Occipital lobe (tissue), 2 donors: ENCODE measurements around the gene TDRD7. TPM values are rescaled to one million over a fixed set of nuclear protein-coding genes. Genes with fewer than 3 reads are reported as not detected.

Experiments
- DNase-seq: peaks from one replicate; lab custom pipeline; 2025; lab: John Stamatoyannopoulos, UW
- total RNA-seq: library from RNA; depleted of rRNA; stranded (reverse); fragments of >200 nt; gene quantifications from one replicate; pipeline ENCODE4 v1.2.3, GENCODE V29; 2014

TDRD7 gene, protein sequence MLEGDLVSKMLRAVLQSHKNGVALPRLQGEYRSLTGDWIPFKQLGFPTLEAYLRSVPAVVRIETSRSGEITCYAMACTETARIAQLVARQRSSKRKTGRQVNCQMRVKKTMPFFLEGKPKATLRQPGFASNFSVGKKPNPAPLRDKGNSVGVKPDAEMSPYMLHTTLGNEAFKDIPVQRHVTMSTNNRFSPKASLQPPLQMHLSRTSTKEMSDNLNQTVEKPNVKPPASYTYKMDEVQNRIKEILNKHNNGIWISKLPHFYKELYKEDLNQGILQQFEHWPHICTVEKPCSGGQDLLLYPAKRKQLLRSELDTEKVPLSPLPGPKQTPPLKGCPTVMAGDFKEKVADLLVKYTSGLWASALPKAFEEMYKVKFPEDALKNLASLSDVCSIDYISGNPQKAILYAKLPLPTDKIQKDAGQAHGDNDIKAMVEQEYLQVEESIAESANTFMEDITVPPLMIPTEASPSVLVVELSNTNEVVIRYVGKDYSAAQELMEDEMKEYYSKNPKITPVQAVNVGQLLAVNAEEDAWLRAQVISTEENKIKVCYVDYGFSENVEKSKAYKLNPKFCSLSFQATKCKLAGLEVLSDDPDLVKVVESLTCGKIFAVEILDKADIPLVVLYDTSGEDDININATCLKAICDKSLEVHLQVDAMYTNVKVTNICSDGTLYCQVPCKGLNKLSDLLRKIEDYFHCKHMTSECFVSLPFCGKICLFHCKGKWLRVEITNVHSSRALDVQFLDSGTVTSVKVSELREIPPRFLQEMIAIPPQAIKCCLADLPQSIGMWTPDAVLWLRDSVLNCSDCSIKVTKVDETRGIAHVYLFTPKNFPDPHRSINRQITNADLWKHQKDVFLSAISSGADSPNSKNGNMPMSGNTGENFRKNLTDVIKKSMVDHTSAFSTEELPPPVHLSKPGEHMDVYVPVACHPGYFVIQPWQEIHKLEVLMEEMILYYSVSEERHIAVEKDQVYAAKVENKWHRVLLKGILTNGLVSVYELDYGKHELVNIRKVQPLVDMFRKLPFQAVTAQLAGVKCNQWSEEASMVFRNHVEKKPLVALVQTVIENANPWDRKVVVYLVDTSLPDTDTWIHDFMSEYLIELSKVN
- total RNA-seq: 33.2 TPM

DNA sequence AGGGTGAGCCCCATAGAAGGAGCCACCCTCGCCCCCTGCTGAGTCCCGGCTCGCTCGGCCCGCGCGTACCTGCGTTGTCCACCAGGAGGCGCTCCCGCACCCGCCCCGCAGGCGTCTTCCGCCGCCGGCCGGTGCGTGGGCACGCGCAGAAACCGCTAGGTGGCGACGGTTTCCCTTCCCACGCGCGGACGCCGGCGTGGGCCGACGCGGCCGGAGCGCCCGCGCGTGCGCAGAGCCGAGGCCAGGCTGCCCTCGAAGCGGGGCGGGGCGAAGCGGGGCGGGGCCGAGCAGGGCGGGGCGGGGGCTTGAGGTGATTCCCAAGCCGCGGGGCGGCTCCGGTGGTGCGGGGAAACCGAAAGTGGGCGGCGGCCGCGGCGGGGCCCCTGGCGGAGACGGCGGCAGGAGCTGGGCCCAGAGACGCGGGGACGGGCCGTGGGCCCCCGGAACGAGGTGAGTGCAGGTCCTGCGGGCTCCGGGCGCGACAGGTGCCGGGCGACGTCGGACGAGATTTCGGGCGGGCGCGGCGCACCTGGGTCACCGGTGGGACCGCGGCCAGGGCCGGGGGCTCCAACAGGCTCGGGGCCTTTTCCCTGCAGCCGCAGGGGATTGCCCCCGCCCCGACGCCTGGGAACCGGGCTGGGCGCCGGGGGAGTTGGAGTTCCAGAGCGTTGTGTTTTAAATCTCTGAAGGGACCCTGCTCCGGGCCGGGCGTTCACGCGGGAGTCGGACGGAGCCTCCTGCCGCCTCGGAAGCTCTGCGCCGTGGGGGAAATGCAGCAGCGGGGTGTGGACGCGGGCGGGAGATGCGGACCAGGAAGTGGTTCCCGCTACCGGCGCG lies at the start of gene TDRD7:
Gene TDRD7 (plus strand): TSS at position 308 of the 837 bp plus-strand sequence. CDS start 16,370 bp downstream, outside the sequence.
- DNase-seq: peak; percentile 72

DNA sequence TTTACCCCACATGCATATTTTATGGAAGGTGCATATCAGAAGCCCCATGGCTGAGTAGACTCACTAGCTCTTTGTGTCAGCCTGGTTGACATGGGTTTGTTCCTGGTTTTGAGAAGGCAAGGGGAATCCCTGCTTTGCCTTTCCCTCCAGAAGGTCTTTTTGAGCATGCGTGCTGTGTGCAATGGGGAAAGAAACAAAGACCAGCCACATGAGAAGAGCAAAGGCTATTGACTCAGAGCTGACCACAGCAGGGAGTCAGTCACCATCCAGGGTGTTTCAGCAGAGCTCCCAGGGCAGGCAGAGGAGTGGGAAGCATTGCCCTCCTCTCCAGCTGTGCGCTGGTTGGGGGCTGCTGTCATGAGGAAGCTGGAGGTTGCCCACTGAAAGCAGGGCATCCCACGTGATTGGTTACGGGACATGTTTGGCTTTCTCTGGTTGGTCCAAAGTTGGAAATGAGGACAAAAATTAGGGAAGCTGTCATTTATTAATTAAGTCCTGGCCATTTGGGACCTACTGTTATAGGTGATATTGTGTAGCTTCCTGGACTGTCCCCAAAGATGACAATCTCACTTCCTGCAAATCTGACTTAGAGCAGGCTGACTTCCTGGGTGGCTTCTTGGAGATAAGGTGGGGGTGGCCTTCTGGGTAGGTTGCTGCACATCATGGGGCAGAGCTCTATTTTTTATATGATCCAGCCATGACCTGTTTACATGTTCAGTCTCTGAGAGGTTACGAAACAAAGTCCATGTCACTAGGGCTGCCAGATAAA lies 48.9 kb upstream of the TDRD7 start:
- no peak for DNase-seq

DNA sequence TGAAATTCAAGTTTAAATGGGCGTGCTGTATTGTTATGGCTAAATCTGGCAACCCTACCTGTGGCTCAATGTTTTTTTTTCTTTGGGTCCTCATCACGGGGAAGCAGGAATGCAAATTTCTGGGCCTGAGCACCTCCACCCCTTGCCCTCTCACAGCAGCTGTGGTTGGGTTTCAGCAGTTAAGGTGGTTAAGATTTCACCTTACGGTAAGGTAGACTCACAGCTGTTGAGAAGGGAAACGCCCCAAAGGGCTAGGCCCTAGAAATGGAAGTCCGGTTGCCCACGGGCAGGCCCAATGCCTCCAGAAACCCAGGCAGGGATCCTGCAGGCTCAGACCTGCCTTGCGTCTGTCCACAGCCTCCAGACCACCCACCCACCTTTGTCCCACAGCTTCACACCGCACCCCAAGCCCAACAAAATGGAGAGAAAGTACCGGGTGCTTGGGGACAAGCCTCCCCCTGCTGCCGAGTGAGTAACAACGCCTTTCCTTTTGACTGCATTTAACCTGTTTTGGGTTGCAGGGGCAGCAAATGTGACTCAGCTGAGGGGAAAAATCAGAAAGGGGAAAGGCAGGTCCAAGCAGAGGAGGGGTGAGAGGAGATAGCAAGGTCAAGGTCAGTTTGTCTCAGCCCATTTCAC lies 48.1 kb upstream of the TDRD7 start:
- DNase-seq: no peak

GRCh38 chr9:97364769-97365490 lies 47.0 kb upstream of the TDRD7 start:
- no peak for DNase-seq

DNA sequence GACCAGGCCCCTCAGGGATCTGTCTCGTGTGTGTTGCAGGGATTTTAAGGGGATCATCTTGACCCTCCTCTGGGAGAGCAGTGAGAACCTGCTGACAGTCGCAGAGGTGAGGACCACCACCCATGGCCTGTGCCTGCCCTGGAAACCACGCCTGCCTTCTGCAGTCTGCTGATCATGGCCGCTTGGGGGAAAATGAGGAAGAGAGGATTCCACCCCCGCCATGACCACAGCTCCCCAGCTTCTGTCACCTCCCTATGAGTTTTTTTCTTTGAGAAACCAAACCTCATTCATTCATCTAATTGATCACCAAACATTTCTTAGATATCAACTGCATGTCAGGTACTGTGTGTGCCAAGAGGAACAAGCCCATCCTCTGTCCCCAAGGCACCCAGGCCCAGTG lies 46.3 kb upstream of the TDRD7 start:
- no peak for DNase-seq

- no peak for DNase-seq
These were observed 45.4 kb upstream of the TDRD7 start for GRCh38 chr9:97366476-97366875.

DNA sequence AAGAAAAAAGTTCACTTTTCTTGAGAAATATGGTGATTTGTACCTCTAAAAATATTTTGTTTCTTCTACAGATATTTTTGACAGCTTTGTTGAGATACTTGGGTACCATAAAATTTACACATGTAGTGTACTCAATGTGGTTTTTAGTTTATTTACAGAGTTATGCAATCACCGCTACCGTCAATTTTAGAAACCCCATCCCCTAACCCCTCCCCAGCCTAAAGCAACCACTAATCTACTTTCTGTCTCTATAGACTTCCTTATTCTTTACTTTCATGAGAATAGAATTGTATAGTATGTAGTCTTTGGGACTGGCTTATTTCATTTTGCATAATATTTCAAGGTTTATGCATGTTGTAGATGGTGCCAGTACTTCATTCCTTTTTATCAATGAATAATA lies 45.0 kb upstream of the TDRD7 start:
- DNase-seq: no peak

DNA sequence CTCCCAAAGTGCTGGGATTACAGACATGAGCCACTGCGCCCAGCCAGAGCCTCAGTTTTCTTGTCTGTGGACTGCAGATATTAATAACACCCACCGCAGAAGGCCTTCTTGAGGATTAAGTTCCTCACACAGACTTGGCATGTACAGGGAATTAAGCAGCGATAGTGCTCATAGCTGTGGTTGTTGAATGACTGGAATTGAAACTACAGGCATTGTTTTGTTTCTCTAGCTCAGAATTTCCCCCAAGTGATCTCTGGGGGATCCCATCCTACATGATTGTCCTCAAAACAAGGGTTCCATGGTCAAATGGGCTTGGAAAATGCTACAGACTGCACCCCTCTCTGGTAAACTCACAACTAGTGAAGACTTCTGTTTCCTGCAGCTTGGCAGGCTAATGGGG lies 44.2 kb upstream of the TDRD7 start:
- DNase-seq: no peak

GRCh38 chr9:97368964-97369363 lies 42.9 kb upstream of the TDRD7 start:
- no peak for DNase-seq

DNA sequence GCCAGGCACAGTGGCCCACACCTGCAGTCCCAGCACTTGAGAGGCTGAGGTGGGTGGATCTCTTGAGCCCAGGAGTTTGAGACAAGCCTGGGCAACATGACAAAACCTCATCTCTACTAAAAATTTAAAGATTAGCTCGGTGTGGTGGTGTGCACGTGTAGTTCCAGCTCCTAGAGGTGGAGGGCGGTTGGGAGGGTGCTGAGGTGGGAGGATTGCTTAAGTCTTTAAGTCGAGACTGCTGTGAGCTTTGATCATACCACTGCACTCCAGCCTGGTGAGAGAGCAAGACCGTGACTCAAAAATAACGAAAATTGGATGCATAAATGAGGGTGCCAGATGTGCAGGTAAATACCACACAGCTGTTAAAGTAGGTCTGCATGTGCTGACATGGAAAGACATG lies 39.3 kb upstream of the TDRD7 start:
- DNase-seq: no peak

- no peak for DNase-seq
These were observed 38.6 kb upstream of the TDRD7 start for GRCh38 chr9:97373331-97373730.

- DNase-seq: no peak
These were observed 37.1 kb upstream of the TDRD7 start for GRCh38 chr9:97374811-97375210.

DNA sequence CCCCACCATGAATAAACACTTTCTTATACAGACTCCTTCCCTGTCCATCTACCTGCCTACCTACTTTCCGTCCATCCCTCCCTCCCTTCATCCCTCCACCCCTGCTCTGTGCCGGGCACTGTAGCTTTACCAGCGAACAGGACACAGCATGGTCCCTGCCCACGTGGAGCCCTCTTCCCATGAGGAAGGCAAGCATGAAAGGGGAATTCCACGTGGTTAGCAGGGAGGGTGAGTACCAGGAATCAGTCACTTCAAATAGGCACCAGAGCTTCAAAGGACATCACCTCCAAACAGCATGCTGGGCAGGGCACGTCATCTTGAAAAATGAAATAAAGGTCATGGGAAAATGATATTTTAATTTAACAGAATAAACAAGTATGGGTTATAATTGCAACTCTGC lies 35.0 kb upstream of the TDRD7 start:
- DNase-seq: no peak

- no peak for DNase-seq
These were observed 29.7 kb upstream of the TDRD7 start for GRCh38 chr9:97382099-97382718.

DNA sequence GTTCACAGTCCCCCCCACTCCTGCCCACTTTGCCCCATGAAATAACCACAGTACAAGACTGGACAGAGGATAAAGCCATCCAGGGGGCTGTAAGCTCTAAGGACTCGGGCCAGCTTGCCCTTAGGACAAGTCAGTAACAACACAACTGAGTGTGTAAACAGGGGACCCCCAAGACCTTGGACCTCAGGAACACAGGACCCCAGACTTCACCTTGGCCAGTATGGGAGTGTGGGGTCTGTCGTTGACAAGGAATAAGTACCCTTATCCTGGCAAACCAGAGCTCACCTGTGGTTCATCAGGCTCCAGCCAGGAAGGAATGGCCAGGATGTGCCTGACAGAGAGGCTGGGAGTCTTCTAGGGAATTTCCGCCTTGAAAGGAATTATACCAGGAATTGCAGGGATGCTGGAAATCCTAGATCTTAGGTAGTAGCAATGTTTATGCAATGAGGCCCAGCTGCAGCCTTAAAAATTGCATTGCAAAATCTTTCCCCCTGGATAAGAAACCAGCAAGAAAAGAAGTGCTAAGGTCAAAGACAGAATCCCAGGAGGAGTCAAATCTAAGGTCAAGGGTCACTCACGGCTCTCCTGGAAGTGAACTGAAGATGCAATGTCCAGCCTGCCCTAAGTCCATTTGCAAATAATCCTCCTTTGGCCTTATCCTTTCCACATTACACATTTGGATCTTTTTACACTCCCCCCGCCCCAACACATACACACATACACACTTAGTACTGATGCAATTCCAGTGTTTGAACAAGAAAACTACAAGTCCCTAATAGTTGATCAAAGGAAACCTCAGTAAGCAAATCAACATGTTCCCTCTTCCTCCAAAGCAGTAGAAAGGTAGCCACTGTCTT lies 27.3 kb upstream of the TDRD7 start:
- no peak for DNase-seq

DNA sequence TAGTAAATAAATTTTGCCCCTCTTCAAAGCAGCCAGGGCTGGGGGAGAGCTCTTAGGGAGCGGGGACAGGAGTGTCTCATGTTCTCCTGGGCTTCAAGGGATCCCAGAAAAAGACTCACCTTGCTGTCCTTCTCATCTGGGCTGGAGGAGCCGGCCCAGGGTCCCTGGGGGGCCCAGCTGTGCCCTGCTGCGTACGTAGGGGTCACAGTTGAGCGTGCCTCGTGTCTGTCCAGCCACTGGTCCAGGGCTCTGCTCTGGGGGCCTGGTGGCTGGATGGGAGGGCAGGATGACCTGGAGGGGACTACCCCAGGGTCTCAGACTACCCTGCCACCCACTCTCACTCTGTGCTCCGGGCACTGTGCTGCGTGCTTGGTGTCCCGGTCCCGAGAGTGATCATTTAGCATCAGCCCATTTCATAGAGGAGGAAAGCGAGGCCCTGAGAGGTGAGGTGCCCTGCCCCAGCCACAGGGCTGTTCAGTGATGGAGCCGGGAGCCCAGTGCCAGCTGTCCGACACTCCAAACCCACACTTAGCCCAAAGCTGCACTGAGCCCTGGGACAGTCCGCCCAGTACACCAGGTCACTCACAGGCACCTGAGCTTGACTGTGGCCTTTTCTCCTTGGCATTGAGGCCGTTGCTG lies 26.2 kb upstream of the TDRD7 start:
- DNase-seq: no peak

DNA sequence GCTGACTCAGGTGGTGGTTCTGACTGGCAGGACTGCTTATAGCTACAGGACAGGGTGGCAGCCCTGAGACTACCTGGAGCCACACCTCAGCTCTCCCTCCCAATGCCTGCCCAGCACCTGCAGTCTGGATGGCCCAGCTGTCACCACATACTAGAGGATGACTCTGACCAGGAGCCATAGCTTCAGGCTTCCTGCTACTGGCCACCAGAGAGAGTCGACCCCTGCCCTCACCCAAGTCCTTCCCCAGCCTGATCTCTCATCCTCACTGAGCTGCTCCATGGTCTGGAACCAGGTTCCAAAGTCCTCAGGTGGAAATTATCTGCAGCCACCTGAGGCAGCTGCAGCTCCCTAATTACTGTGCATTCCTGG lies 25.6 kb upstream of the TDRD7 start:
- DNase-seq: no peak
